Activated naive CD8-positive, alpha-beta T cell treated with anti-CD3 and anti-CD28 coated beads for 36 hours (primary cell): ENCODE measurements around the gene GALNT13. TPM values are rescaled to one million over a fixed set of nuclear protein-coding genes. Genes with fewer than 3 reads are reported as not detected.

Experiments used
- DNase-seq: peaks from one replicate; pipeline ENCODE4 v3.0.0; 2021
- H3K27ac Mint-ChIP-seq: one replicate; pipeline ENCODE4 v1.8.0; 2022; ENCODE audit warnings: mild to moderate bottlenecking, moderate library complexity, mixed read lengths
- H3K27me3 Mint-ChIP-seq: one replicate; pipeline ENCODE4 v1.8.0; 2022; ENCODE audit warnings: mild to moderate bottlenecking, mixed read lengths
- H3K36me3 Mint-ChIP-seq: one replicate; pipeline ENCODE4 v1.8.0; 2021; ENCODE audit warnings: mild to moderate bottlenecking, mixed read lengths
- H3K4me1 Mint-ChIP-seq: one replicate; pipeline ENCODE4 v1.8.0; 2021; ENCODE audit warnings: mixed read lengths
- H3K4me3 Mint-ChIP-seq: one replicate; pipeline ENCODE4 v1.8.0; 2022; ENCODE audit warnings: mild to moderate bottlenecking, moderate library complexity, mixed read lengths
- H3K9me3 Mint-ChIP-seq: one replicate; pipeline ENCODE4 v1.8.0; 2022; ENCODE audit warnings: mixed read lengths
- total RNA-seq, 2 experiments: library from RNA; stranded (reverse); gene quantifications; one replicate each; pipeline ENCODE4 v1.2.3, GENCODE V29; 2021

Gene GALNT13
- total RNA-seq, 2 experiments from 2014 or later, result 0.16 to 0.35 TPM

- no peak for DNase-seq
- Mint-ChIP-seq H3K4me3 (no peak overlapping the region), H3K9me3 (no peaks in the 10 kb centered on the region), H3K4me1 (no peaks in the 10 kb centered on the region), H3K27ac (no peak overlapping the region), H3K27me3 (no peaks in the 10 kb centered on the region), H3K36me3 (no peaks in the 10 kb centered on the region)
These were observed 530.5 kb downstream of the GALNT13 start for GRCh38 chr2:154402213-154402612.

GRCh38 chr2:154403242-154403790 is 531.6 kb downstream of the GALNT13 start:
- Mint-ChIP-seq H3K9me3 (no peaks in the 10 kb centered on the region), H3K36me3 (no peaks in the 10 kb centered on the region), H3K4me3 (no peak overlapping the region), H3K4me1 (no peaks in the 10 kb centered on the region), H3K27ac (no peak overlapping the region), H3K27me3 (no peaks in the 10 kb centered on the region)
- DNase-seq, result no peak

- H3K27me3 Mint-ChIP-seq, result no peaks in the 10 kb centered on the region
- no peaks in the 10 kb centered on the region for H3K36me3 Mint-ChIP-seq
- H3K4me3 Mint-ChIP-seq, result no peak overlapping the region
- H3K4me1 Mint-ChIP-seq, result no peaks in the 10 kb centered on the region
- no peak overlapping the region for H3K27ac Mint-ChIP-seq
- H3K9me3 Mint-ChIP-seq, result no peaks in the 10 kb centered on the region
- no peak for DNase-seq
These were observed 537.1 kb downstream of the GALNT13 start for GRCh38 chr2:154408786-154409185.

- no peak overlapping the region for H3K27ac Mint-ChIP-seq
- no peaks in the 10 kb centered on the region for H3K27me3 Mint-ChIP-seq
- no peak overlapping the region for H3K4me3 Mint-ChIP-seq
- no peak for DNase-seq
- no peaks in the 10 kb centered on the region for H3K4me1 Mint-ChIP-seq
- H3K36me3 Mint-ChIP-seq, result no peaks in the 10 kb centered on the region
- no peaks in the 10 kb centered on the region for H3K9me3 Mint-ChIP-seq
These were observed 550.5 kb downstream of the GALNT13 start for GRCh38 chr2:154422251-154422650.

- Mint-ChIP-seq H3K9me3 (peaks cover 3% of the 10 kb centered on the region), H3K4me3 (no peak overlapping the region), H3K36me3 (no peaks in the 10 kb centered on the region), H3K27ac (no peak overlapping the region), H3K4me1 (peaks cover 5% of the 10 kb centered on the region), H3K27me3 (no peaks in the 10 kb centered on the region)
- no peak for DNase-seq
These were observed 554.3 kb downstream of the GALNT13 start for GRCh38 chr2:154425994-154426393.

- Mint-ChIP-seq H3K36me3 (no peaks in the 10 kb centered on the region), H3K9me3 (peaks cover 6% of the 10 kb centered on the region), H3K4me1 (peaks cover 5% of the 10 kb centered on the region), H3K27me3 (no peaks in the 10 kb centered on the region), H3K27ac (no peak overlapping the region), H3K4me3 (no peak overlapping the region)
- no peak for DNase-seq
These were observed 555.7 kb downstream of the GALNT13 start for GRCh38 chr2:154427453-154427852.

GRCh38 chr2:154428022-154428421 is 556.3 kb downstream of the GALNT13 start:
- peaks cover 5% of the 10 kb centered on the region for H3K4me1 Mint-ChIP-seq
- no peaks in the 10 kb centered on the region for H3K27me3 Mint-ChIP-seq
- no peak overlapping the region for H3K27ac Mint-ChIP-seq
- DNase-seq, result no peak
- H3K4me3 Mint-ChIP-seq, result no peak overlapping the region
- H3K36me3 Mint-ChIP-seq, result no peaks in the 10 kb centered on the region
- peaks cover 6% of the 10 kb centered on the region for H3K9me3 Mint-ChIP-seq

- Mint-ChIP-seq H3K27ac (no peak overlapping the region), H3K4me3 (no peak overlapping the region), H3K36me3 (no peaks in the 10 kb centered on the region), H3K4me1 (peaks cover 10% of the 10 kb centered on the region), H3K27me3 (no peaks in the 10 kb centered on the region), H3K9me3 (peaks cover 6% of the 10 kb centered on the region)
- DNase-seq, result no peak
These were observed 561.3 kb downstream of the GALNT13 start for GRCh38 chr2:154433010-154433409.

GRCh38 chr2:154437104-154437503 is 565.4 kb downstream of the GALNT13 start:
- peak overlapping the region; percentile 14 for H3K4me3 Mint-ChIP-seq
- H3K27ac Mint-ChIP-seq, result no peak overlapping the region
- no peaks in the 10 kb centered on the region for H3K9me3 Mint-ChIP-seq
- H3K4me1 Mint-ChIP-seq, result peaks cover 5% of the 10 kb centered on the region
- no peaks in the 10 kb centered on the region for H3K36me3 Mint-ChIP-seq
- peak; percentile 1 for DNase-seq
- no peaks in the 10 kb centered on the region for H3K27me3 Mint-ChIP-seq

GRCh38 chr2:154439156-154439555 is 567.4 kb downstream of the GALNT13 start:
- Mint-ChIP-seq H3K4me3 (no peak overlapping the region), H3K27me3 (no peaks in the 10 kb centered on the region), H3K27ac (no peak overlapping the region), H3K36me3 (no peaks in the 10 kb centered on the region), H3K4me1 (peaks cover 5% of the 10 kb centered on the region), H3K9me3 (no peaks in the 10 kb centered on the region)
- no peak for DNase-seq

GRCh38 chr2:154443919-154444318 is 572.2 kb downstream of the GALNT13 start:
- no peak for DNase-seq
- no peaks in the 10 kb centered on the region for H3K4me1 Mint-ChIP-seq
- no peaks in the 10 kb centered on the region for H3K9me3 Mint-ChIP-seq
- no peaks in the 10 kb centered on the region for H3K36me3 Mint-ChIP-seq
- no peak overlapping the region for H3K27ac Mint-ChIP-seq
- H3K27me3 Mint-ChIP-seq, result no peaks in the 10 kb centered on the region
- H3K4me3 Mint-ChIP-seq, result no peak overlapping the region

GRCh38 chr2:154446324-154446723 is 574.6 kb downstream of the GALNT13 start:
- Mint-ChIP-seq H3K27ac (no peak overlapping the region), H3K36me3 (no peaks in the 10 kb centered on the region), H3K27me3 (no peaks in the 10 kb centered on the region), H3K9me3 (no peaks in the 10 kb centered on the region), H3K4me1 (no peaks in the 10 kb centered on the region), H3K4me3 (no peak overlapping the region)
- DNase-seq, result no peak

- H3K4me3 Mint-ChIP-seq, result no peak overlapping the region
- no peak for DNase-seq
- H3K9me3 Mint-ChIP-seq, result no peaks in the 10 kb centered on the region
- H3K36me3 Mint-ChIP-seq, result no peaks in the 10 kb centered on the region
- no peaks in the 10 kb centered on the region for H3K27me3 Mint-ChIP-seq
- no peak overlapping the region for H3K27ac Mint-ChIP-seq
- H3K4me1 Mint-ChIP-seq, result peaks cover 5% of the 10 kb centered on the region
These were observed 576.2 kb downstream of the GALNT13 start for GRCh38 chr2:154447727-154448418.

GRCh38 chr2:154449951-154450658 is 578.4 kb downstream of the GALNT13 start:
- Mint-ChIP-seq H3K4me3 (no peak overlapping the region), H3K4me1 (peaks cover 7% of the 10 kb centered on the region), H3K9me3 (no peaks in the 10 kb centered on the region), H3K36me3 (no peaks in the 10 kb centered on the region), H3K27ac (no peak overlapping the region), H3K27me3 (no peaks in the 10 kb centered on the region)
- DNase-seq, result no peak

GRCh38 chr2:154452471-154452870 is 580.7 kb downstream of the GALNT13 start:
- peaks cover 12% of the 10 kb centered on the region for H3K4me1 Mint-ChIP-seq
- H3K4me3 Mint-ChIP-seq, result no peak overlapping the region
- no peak overlapping the region for H3K27ac Mint-ChIP-seq
- H3K36me3 Mint-ChIP-seq, result no peaks in the 10 kb centered on the region
- DNase-seq, result no peak
- no peaks in the 10 kb centered on the region for H3K9me3 Mint-ChIP-seq
- no peaks in the 10 kb centered on the region for H3K27me3 Mint-ChIP-seq
